Caco-2 (cell line): ENCODE results near the gene SHCBP1L. TPM values are rescaled to one million over a fixed set of nuclear protein-coding genes. Genes with fewer than 3 reads are reported as not detected.

ENCODE experiments used
- BruUV-seq: library from RNA; stranded (reverse); fragments of 400-500 nt; replicated peaks from 2 replicates; lab custom pipeline; 2021; lab: Mats Ljungman, UMichigan
- CTCF ChIA-PET: fragments of 300-600 bp; sonication (Branson Sonifier 250); formaldehyde crosslinking; loops from one replicate; lab custom pipeline; 2022; ENCODE audit warnings: antibody characterized with exemption; lab: Charles Lee
- POLR2A ChIA-PET: fragments of 300-600 bp; sonication (Branson Sonifier 250); formaldehyde crosslinking; loops from one replicate; lab custom pipeline; 2022; ENCODE audit warnings: antibody characterized with exemption; lab: Charles Lee
- DNase-seq, 2 experiments: peaks; one replicate each; pipeline versions ENCODE4 v3.0.0 to v3.0.0-alpha.2; 2020 to 2022
- H3K27me3 ChIP-seq: replicated peaks from 2 replicates; pipeline ENCODE4 v1.6.0; 2011; ENCODE audit warnings: low read length; ENCODE audit not compliant: control insufficient read depth, insufficient read depth
- H3K36me3 ChIP-seq: 2 replicates; pipeline ENCODE4 v1.5.1; 2011; ENCODE audit warnings: low read length; ENCODE audit not compliant: control insufficient read depth, insufficient read depth
- H3K4me1 ChIP-seq: fragments of 250-450 bp; sonication (Bioruptor Pico); 2 replicates; pipeline ENCODE4 v1.5.1; 2020; ENCODE audit warnings: mild to moderate bottlenecking
- H3K4me3 ChIP-seq: 2 replicates; pipeline ENCODE4 v1.5.1; 2011; ENCODE audit warnings: low read depth, mild to moderate bottlenecking, control low read depth, low read length
- H3K9me3 ChIP-seq: fragments of 250-450 bp; sonication (Bioruptor Pico); 2 replicates; pipeline ENCODE4 v1.5.1; 2020; ENCODE audit warnings: mild to moderate bottlenecking, moderate library complexity
- H3K27ac Mint-ChIP-seq: one replicate; pipeline ENCODE4 v1.8.0; 2022; ENCODE audit warnings: mixed read lengths; ENCODE audit not compliant: unreplicated experiment
- H3K27me3 Mint-ChIP-seq: one replicate; pipeline ENCODE4 v1.8.0; 2022; ENCODE audit warnings: mixed read lengths; ENCODE audit not compliant: insufficient read depth, unreplicated experiment
- H3K36me3 Mint-ChIP-seq: one replicate; pipeline ENCODE4 v1.8.0; 2022; ENCODE audit warnings: mild to moderate bottlenecking, mixed read lengths; ENCODE audit not compliant: insufficient read depth, unreplicated experiment
- H3K4me1 Mint-ChIP-seq: one replicate; pipeline ENCODE4 v1.8.0; 2022; ENCODE audit warnings: low read depth, mixed read lengths; ENCODE audit not compliant: unreplicated experiment
- H3K4me3 Mint-ChIP-seq: one replicate; pipeline ENCODE4 v1.8.0; 2022; ENCODE audit warnings: mild to moderate bottlenecking, moderate library complexity, mixed read lengths; ENCODE audit not compliant: unreplicated experiment
- H3K9me3 Mint-ChIP-seq: one replicate; pipeline ENCODE4 v1.8.0; 2022; ENCODE audit warnings: mixed read lengths; ENCODE audit not compliant: unreplicated experiment
- CTCF ChIP-seq, 2 experiments: fragments of 200-600 bp in 1 of 2; IDR thresholded peaks; 1 replicate in 1 of 2; 2 replicates in 1 of 2; pipeline versions ENCODE4 v1.5.1 to v1.8.0; 2011 to 2022; ENCODE audit warnings: antibody characterized with exemption in 1 of 2, control low read depth in 1 of 2, inconsistent platforms in 1 of 2, low read depth in 1 of 2, low read length in 1 of 2, mild to moderate bottlenecking in 1 of 2, moderate library complexity in 1 of 2; ENCODE audit not compliant: insufficient read depth in 1 of 2, severe bottlenecking in 1 of 2, unreplicated experiment in 1 of 2
- intact Hi-C: fragments of 100-400 bp; cut with micrococcal nuclease; formaldehyde crosslinking; loops from one replicate; pipeline ENCODE4 v1.10.0; 2022; ENCODE audit not compliant: unreplicated experiment
- total RNA-seq: library from RNA; stranded (reverse); gene quantifications from 2 replicates; pipeline ENCODE4 v1.2.3, GENCODE V29; 2022

Gene SHCBP1L
- total RNA-seq, 1 experiment from 2014 or later: not detected

DNA sequence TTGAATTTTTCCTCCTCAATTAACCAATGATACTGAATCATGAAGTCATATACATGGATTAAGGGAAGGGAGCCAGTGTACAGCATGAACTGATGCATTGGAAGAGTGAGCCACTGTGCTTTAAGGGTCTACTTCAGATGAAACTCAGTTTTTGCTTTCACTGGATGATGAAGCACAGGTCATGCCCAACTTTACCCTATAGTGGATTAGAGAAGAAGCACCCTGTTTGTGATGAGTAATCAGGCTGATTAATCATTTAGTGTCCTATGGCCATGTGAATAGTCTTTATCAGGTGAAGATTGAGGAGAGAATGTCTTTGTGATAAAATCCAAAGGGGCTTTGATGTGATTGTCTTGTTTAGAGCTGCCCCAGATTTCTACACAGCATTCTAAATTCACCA is 45.5 kb upstream of the SHCBP1L start:
- Mint-ChIP-seq H3K4me1 (no peaks in the 10 kb centered on the region), H3K9me3 (no peaks in the 10 kb centered on the region), H3K36me3 (no peaks in the 10 kb centered on the region), H3K27ac (no peak overlapping the region), H3K4me3 (no peak overlapping the region), H3K27me3 (no peaks in the 10 kb centered on the region)
- no peak for TF ChIP-seq CTCF (IDR thresholded peaks at IDR 0.05; ENCODE audit: insufficient read depth in 1 of 2, low read depth in 1 of 2, low read length in 1 of 2, severe bottlenecking in 1 of 2, unreplicated experiment in 1 of 2)
- POLR2A ChIA-PET: no interaction called here
- no peaks in the 10 kb centered on the region for H3K27me3 ChIP-seq
- H3K9me3 ChIP-seq: no peaks in the 10 kb centered on the region
- CTCF ChIA-PET: no interaction called here
- H3K4me3 ChIP-seq: no peak overlapping the region
- H3K4me1 ChIP-seq: peaks cover 13% of the 10 kb centered on the region
- intact Hi-C loops: no loop called here
- DNase-seq: no peak
- no peaks in the 10 kb centered on the region for H3K36me3 ChIP-seq
- no TSS peak for BruUV-seq

- no peaks in the 10 kb centered on the region for H3K4me1 Mint-ChIP-seq
- no peaks in the 10 kb centered on the region for H3K27me3 Mint-ChIP-seq
- ChIA-PET POLR2A (no interaction called here), CTCF (no interaction called here)
- H3K4me3 ChIP-seq: no peak overlapping the region
- peaks cover 5% of the 10 kb centered on the region; the same call in 1 of the 2 replicates for H3K4me1 ChIP-seq
- no peaks in the 10 kb centered on the region for H3K36me3 Mint-ChIP-seq
- H3K36me3 ChIP-seq: no peaks in the 10 kb centered on the region
- H3K27ac Mint-ChIP-seq: no peak overlapping the region
- H3K9me3 Mint-ChIP-seq: no peaks in the 10 kb centered on the region
- TF ChIP-seq CTCF (IDR thresholded peaks at IDR 0.05; ENCODE audit: insufficient read depth in 1 of 2, low read depth in 1 of 2, low read length in 1 of 2, severe bottlenecking in 1 of 2, unreplicated experiment in 1 of 2): no peak
- H3K27me3 ChIP-seq: no peaks in the 10 kb centered on the region
- no peaks in the 10 kb centered on the region for H3K9me3 ChIP-seq
- DNase-seq: no peak
- no peak overlapping the region for H3K4me3 Mint-ChIP-seq
- BruUV-seq: no TSS peak
- intact Hi-C loops: no loop called here
These were observed 43.9 kb upstream of the SHCBP1L start for GRCh38 chr1:182996816-182997215.

DNA sequence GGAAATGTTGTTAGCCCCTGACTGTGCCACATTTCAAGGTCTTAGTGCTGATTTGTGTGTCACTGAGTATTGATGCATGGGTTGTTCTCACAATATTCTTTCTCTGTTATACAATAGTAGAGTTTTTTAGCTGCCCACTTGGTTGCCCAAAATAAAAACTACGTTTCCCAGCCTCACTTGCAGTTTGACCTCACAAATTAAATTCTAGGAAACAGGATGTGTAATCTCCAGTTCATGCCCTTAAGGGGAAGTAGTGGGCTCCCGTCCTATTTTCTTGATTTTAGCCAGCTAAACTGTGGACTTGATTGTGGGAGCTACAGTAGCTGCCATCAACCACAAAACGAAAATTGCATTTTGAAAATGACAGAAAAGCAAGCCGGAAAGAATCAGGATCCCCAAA is 42.9 kb upstream of the SHCBP1L start:
- Mint-ChIP-seq H3K36me3 (no peaks in the 10 kb centered on the region), H3K27ac (no peak overlapping the region), H3K4me3 (no peak overlapping the region), H3K4me1 (no peaks in the 10 kb centered on the region), H3K9me3 (no peaks in the 10 kb centered on the region), H3K27me3 (no peaks in the 10 kb centered on the region)
- intact Hi-C loops: no loop called here
- DNase-seq: no peak
- ChIA-PET CTCF (no interaction called here), POLR2A (no interaction called here)
- H3K9me3 ChIP-seq: no peaks in the 10 kb centered on the region
- no peaks in the 10 kb centered on the region for H3K27me3 ChIP-seq
- H3K36me3 ChIP-seq: no peaks in the 10 kb centered on the region
- peaks cover 5% of the 10 kb centered on the region; the same call in 1 of the 2 replicates for H3K4me1 ChIP-seq
- H3K4me3 ChIP-seq: no peak overlapping the region
- no TSS peak for BruUV-seq
- TF ChIP-seq CTCF (IDR thresholded peaks at IDR 0.05; ENCODE audit: insufficient read depth in 1 of 2, low read depth in 1 of 2, low read length in 1 of 2, severe bottlenecking in 1 of 2, unreplicated experiment in 1 of 2): no peak
